ENCODE measurements around the gene ELAPOR1.

ELAPOR1 gene

GRCh38 chr1:109151146-109151990 lies 37.5 kb downstream of the ELAPOR1 start:
- no peak for TF ChIP-seq CTCF (IDR thresholded peaks at IDR 0.05; ENCODE audit: control extremely low read depth, extremely low read depth, low read depth, missing control alignments)
- POLR2A ChIA-PET: no interaction called here
- no peak for DNase-seq (ENCODE audit: extremely low spot score)
- CTCF ChIA-PET: interaction anchor here (1.0 to 1.5 kb wide), 2 partner anchors 9 kb away, joined by 3 to 4 read pairs; no protein-coding TSS in a partner anchor

- CTCF ChIA-PET: interaction anchor here (1.5 kb wide), 1 partner anchor 10 kb away, joined by 4 read pairs; no protein-coding TSS in a partner anchor
- no peak for DNase-seq (ENCODE audit: extremely low spot score)
- no peak for TF ChIP-seq CTCF (IDR thresholded peaks at IDR 0.05; ENCODE audit: control extremely low read depth, extremely low read depth, low read depth, missing control alignments)
- POLR2A ChIA-PET: no interaction called here
Observed at GRCh38 chr1:109152196-109152595, 38.3 kb downstream of the ELAPOR1 start.

- POLR2A ChIA-PET: no interaction called here
- CTCF ChIA-PET: interaction anchor here (1.0 to 1.3 kb wide), 2 partner anchors 43 to 121 kb away, joined by 3 read pairs; no protein-coding TSS in a partner anchor
- DNase-seq (ENCODE audit: extremely low spot score): no peak
- TF ChIP-seq CTCF (IDR thresholded peaks at IDR 0.05; ENCODE audit: control extremely low read depth, extremely low read depth, low read depth, missing control alignments): no peak
Observed at GRCh38 chr1:109156916-109157385, 43.0 kb downstream of the ELAPOR1 start.

GRCh38 chr1:109158433-109158832 lies 44.5 kb downstream of the ELAPOR1 start:
- DNase-seq (ENCODE audit: extremely low spot score): no peak
- ChIA-PET POLR2A (no interaction called here), CTCF (no interaction called here)
- TF ChIP-seq CTCF (IDR thresholded peaks at IDR 0.05; ENCODE audit: control extremely low read depth, extremely low read depth, low read depth, missing control alignments): no peak

- ChIA-PET CTCF (interaction anchor here (1.4 to 1.6 kb wide), 2 partner anchors 8 to 10 kb away, joined by 3 read pairs; no protein-coding TSS in a partner anchor), POLR2A (no interaction called here)
- TF ChIP-seq CTCF (IDR thresholded peaks at IDR 0.05; ENCODE audit: control extremely low read depth, extremely low read depth, low read depth, missing control alignments): no peak
- no peak for DNase-seq (ENCODE audit: extremely low spot score)
Observed at GRCh38 chr1:109159326-109159725, 45.4 kb downstream of the ELAPOR1 start.

- no peak for DNase-seq (ENCODE audit: extremely low spot score)
- CTCF ChIA-PET: interaction anchor here (1.1 to 1.6 kb wide), 4 partner anchors 9 to 41 kb away, joined by 3 read pairs; no protein-coding TSS in a partner anchor
- no peak for TF ChIP-seq CTCF (IDR thresholded peaks at IDR 0.05; ENCODE audit: control extremely low read depth, extremely low read depth, low read depth, missing control alignments)
- POLR2A ChIA-PET: interaction anchor here (0.5 to 0.7 kb wide), 2 partner anchors 45 to 225 kb away, joined by 3 read pairs; no protein-coding TSS in a partner anchor
Observed at GRCh38 chr1:109160071-109160840, 46.3 kb downstream of the ELAPOR1 start.

All from GM10248 (cell line).